ENCODE data around the gene LRRIQ1. TPM values are rescaled to one million over a fixed set of nuclear protein-coding genes. Genes with fewer than 3 reads are reported as not detected.

The LRRIQ1 gene
- total and polyA plus RNA-seq, 4 donors, result 0.05 to 0.08 TPM; not detected in 2

GRCh38 chr12:85179680-85180270 is 143.6 kb downstream of the LRRIQ1 start:
- TF ChIP-seq TAF1 (conservative IDR thresholded peaks at IDR 0.05) (no peak), RXRA (IDR thresholded peaks at IDR 0.05) (no peak), REST (IDR thresholded peaks at IDR 0.05) (no peak), GABPA (IDR thresholded peaks at IDR 0.05 in 1 of 2, conservative IDR thresholded peaks at IDR 0.05 in 1 of 2) (no peak)
- no peaks in the 10 kb centered on the region for H3K36me3 ChIP-seq (ENCODE audit: control insufficient read depth in 4 of 4, insufficient read depth in 3 of 4, low read depth in 1 of 4, low read length in 3 of 4)
- 42% methylated on average over 2 of the region's 2 CpGs for WGBS
- H3K4me1 ChIP-seq (ENCODE audit: control insufficient read depth in 4 of 4, insufficient read depth in 4 of 4, low read length in 3 of 4), result peaks cover 0 to 1% (median 0%) of the 10 kb centered on the region in 4 donors
- no peak overlapping the region for H3K27ac ChIP-seq (ENCODE audit: low read depth in 1 of 2, low read length in 2 of 2)
- H3K27me3 ChIP-seq (ENCODE audit: control insufficient read depth in 4 of 4, insufficient read depth in 4 of 4, low read length in 3 of 4), result no peaks in the 10 kb centered on the region
- H3K4me3 ChIP-seq (ENCODE audit: low read depth in 1 of 3, low read length in 3 of 3), result no peak overlapping the region
- H3K9me3 ChIP-seq (ENCODE audit: control insufficient read depth in 4 of 4, low read length in 3 of 4), result no peaks in the 10 kb centered on the region
- no peak for DNase-seq (ENCODE audit: low spot score)
- H3K9ac ChIP-seq (ENCODE audit: low read depth in 1 of 2, low read length in 2 of 2), result no peak overlapping the region

- H3K36me3 ChIP-seq (ENCODE audit: control insufficient read depth in 4 of 4, insufficient read depth in 3 of 4, low read depth in 1 of 4, low read length in 3 of 4), result no peaks in the 10 kb centered on the region
- H3K4me3 ChIP-seq (ENCODE audit: low read depth in 1 of 3, low read length in 3 of 3), result no peak overlapping the region
- 66% methylated on average over 4 of the region's 4 CpGs for WGBS
- no peak overlapping the region for H3K27ac ChIP-seq (ENCODE audit: low read depth in 1 of 2, low read length in 2 of 2)
- H3K9me3 ChIP-seq (ENCODE audit: control insufficient read depth in 4 of 4, low read length in 3 of 4), result no peaks in the 10 kb centered on the region
- TF ChIP-seq ZBTB33 (IDR thresholded peaks at IDR 0.05) (no peak), JUND (IDR thresholded peaks at IDR 0.05) (no peak), YY1 (IDR thresholded peaks at IDR 0.05) (no peak), REST (IDR thresholded peaks at IDR 0.05) (no peak), HNF4G (IDR thresholded peaks at IDR 0.05) (no peak), MAX (IDR thresholded peaks at IDR 0.05) (no peak), ATF3 (IDR thresholded peaks at IDR 0.05) (no peak), TAF1 (conservative IDR thresholded peaks at IDR 0.05) (no peak)
- no peak for DNase-seq (ENCODE audit: low spot score)
- H3K4me1 ChIP-seq (ENCODE audit: control insufficient read depth in 4 of 4, insufficient read depth in 4 of 4, low read length in 3 of 4), result peaks cover 0 to 1% (median 0%) of the 10 kb centered on the region in 4 donors
- no peak overlapping the region for H3K9ac ChIP-seq (ENCODE audit: low read depth in 1 of 2, low read length in 2 of 2)
- H3K27me3 ChIP-seq (ENCODE audit: control insufficient read depth in 4 of 4, insufficient read depth in 4 of 4, low read length in 3 of 4), result no peaks in the 10 kb centered on the region
Measured at GRCh38 chr12:85182699-85183098, 146.5 kb downstream of the LRRIQ1 start.

Measured in liver (tissue), 9 donors.